ENCODE measurements around the gene CEP112.

Gene CEP112

GRCh38 chr17:65959630-65960029 is 232.3 kb downstream of the CEP112 start:
- Histone ChIP-seq H3K4ac (ENCODE audit: low read depth, low read length) (no peak overlapping the region), H2AK5ac (ENCODE audit: low read length) (no peak overlapping the region), H4K91ac (ENCODE audit: low read depth, low read length) (no peak overlapping the region), H3K4me3 (ENCODE audit: low read depth, low read length) (no peak overlapping the region), H4K12ac (ENCODE audit: low read depth, low read length) (no peak overlapping the region), H3K23ac (ENCODE audit: low read length) (no peak overlapping the region), H3K4me2 (ENCODE audit: low read length) (no peak overlapping the region), H3K36me3 (ENCODE audit: control insufficient read depth in 1 of 2, insufficient read depth in 2 of 2, low read length in 2 of 2) (no peaks in the 10 kb centered on the region), H3K14ac (ENCODE audit: low read length) (no peak overlapping the region), H3K4me1 (ENCODE audit: control insufficient read depth in 1 of 2, insufficient read depth in 2 of 2, low read length in 2 of 2) (no peaks in the 10 kb centered on the region), H3K27ac (ENCODE audit: low read depth, low read length) (no peak overlapping the region), H3K9me3 (ENCODE audit: insufficient read depth, low read depth, low read length) (peaks cover 7% of the 10 kb centered on the region), H2AFZ (ENCODE audit: insufficient read depth, low read length, poor library complexity) (no peak overlapping the region), H4K8ac (ENCODE audit: low read depth, low read length) (no peak overlapping the region), H3K18ac (ENCODE audit: low read length) (no peak overlapping the region), H3K79me1 (ENCODE audit: low read length) (no peaks in the 10 kb centered on the region), H3K79me2 (ENCODE audit: control insufficient read depth, insufficient read depth, low read length, poor library complexity) (no peaks in the 10 kb centered on the region), H2BK120ac (ENCODE audit: insufficient read depth, low read length, poor library complexity) (no peak overlapping the region), H2BK12ac (ENCODE audit: low read length) (no peak overlapping the region), H2BK5ac (ENCODE audit: low read depth, low read length, poor library complexity) (no peak overlapping the region), H3K27me3 (ENCODE audit: insufficient read depth, low read length) (no peaks in the 10 kb centered on the region), H3K9ac (ENCODE audit: low read length) (no peak overlapping the region)
- no peak for DNase-seq
- WGBS (ENCODE audit: extremely low coverage, insufficient coverage, insufficient read length): no CpG with 5 or more reads among the region's 3 CpGs

- Histone ChIP-seq H3K14ac (ENCODE audit: low read length) (no peak overlapping the region), H3K36me3 (ENCODE audit: control insufficient read depth in 1 of 2, insufficient read depth in 2 of 2, low read length in 2 of 2) (no peaks in the 10 kb centered on the region), H3K18ac (ENCODE audit: low read length) (no peak overlapping the region), H3K4me3 (ENCODE audit: low read depth, low read length) (no peak overlapping the region), H3K79me2 (ENCODE audit: control insufficient read depth, insufficient read depth, low read length, poor library complexity) (no peaks in the 10 kb centered on the region), H2AFZ (ENCODE audit: insufficient read depth, low read length, poor library complexity) (no peak overlapping the region), H3K27ac (ENCODE audit: low read depth, low read length) (no peak overlapping the region), H3K9ac (ENCODE audit: low read length) (no peak overlapping the region), H2BK5ac (ENCODE audit: low read depth, low read length, poor library complexity) (no peak overlapping the region), H4K8ac (ENCODE audit: low read depth, low read length) (no peak overlapping the region), H3K79me1 (ENCODE audit: low read length) (no peaks in the 10 kb centered on the region), H3K23ac (ENCODE audit: low read length) (no peak overlapping the region), H2BK12ac (ENCODE audit: low read length) (no peak overlapping the region), H3K4me1 (ENCODE audit: control insufficient read depth in 1 of 2, insufficient read depth in 2 of 2, low read length in 2 of 2) (peaks cover 3% of the 10 kb centered on the region in 2 experiments), H4K12ac (ENCODE audit: low read depth, low read length) (no peak overlapping the region), H3K27me3 (ENCODE audit: insufficient read depth, low read length) (no peaks in the 10 kb centered on the region), H2BK120ac (ENCODE audit: insufficient read depth, low read length, poor library complexity) (no peak overlapping the region), H3K9me3 (ENCODE audit: insufficient read depth, low read depth, low read length) (peaks cover 7% of the 10 kb centered on the region), H2AK5ac (ENCODE audit: low read length) (no peak overlapping the region), H3K4me2 (ENCODE audit: low read length) (no peak overlapping the region), H3K4ac (ENCODE audit: low read depth, low read length) (no peak overlapping the region), H4K91ac (ENCODE audit: low read depth, low read length) (no peak overlapping the region)
- DNase-seq: peak in 1 of 2 donors; percentile 36
- no CpG with 5 or more reads among the region's 1 CpG for WGBS (ENCODE audit: extremely low coverage, insufficient coverage, insufficient read length)
These were observed 235.1 kb downstream of the CEP112 start for GRCh38 chr17:65956814-65957213.

- H2BK5ac ChIP-seq (ENCODE audit: low read depth, low read length, poor library complexity): no peak overlapping the region
- H2BK12ac ChIP-seq (ENCODE audit: low read length): no peak overlapping the region
- no peak overlapping the region for H3K4ac ChIP-seq (ENCODE audit: low read depth, low read length)
These were observed 237.8 kb downstream of the CEP112 start for GRCh38 chr17:65954148-65954449.

GRCh38 chr17:65953316-65954147 is 238.4 kb downstream of the CEP112 start:
- Histone ChIP-seq H3K4me2 (ENCODE audit: low read length) (no peak overlapping the region), H3K9ac (ENCODE audit: low read length) (no peak overlapping the region), H3K79me2 (ENCODE audit: control insufficient read depth, insufficient read depth, low read length, poor library complexity) (no peaks in the 10 kb centered on the region), H3K23ac (ENCODE audit: low read length) (no peak overlapping the region), H4K8ac (ENCODE audit: low read depth, low read length) (no peak overlapping the region), H3K9me3 (ENCODE audit: insufficient read depth, low read depth, low read length) (peaks cover 3% of the 10 kb centered on the region), H4K12ac (ENCODE audit: low read depth, low read length) (no peak overlapping the region), H3K79me1 (ENCODE audit: low read length) (no peaks in the 10 kb centered on the region), H3K27ac (ENCODE audit: low read depth, low read length) (no peak overlapping the region), H3K18ac (ENCODE audit: low read length) (no peak overlapping the region), H3K4ac (ENCODE audit: low read depth, low read length) (no peak overlapping the region), H3K27me3 (ENCODE audit: insufficient read depth, low read length) (no peaks in the 10 kb centered on the region), H2AK5ac (ENCODE audit: low read length) (no peak overlapping the region), H3K4me1 (ENCODE audit: control insufficient read depth in 1 of 2, insufficient read depth in 2 of 2, low read length in 2 of 2) (peaks cover 3% of the 10 kb centered on the region in 2 experiments), H3K14ac (ENCODE audit: low read length) (no peak overlapping the region), H3K4me3 (ENCODE audit: low read depth, low read length) (no peak overlapping the region), H2BK120ac (ENCODE audit: insufficient read depth, low read length, poor library complexity) (no peak overlapping the region), H2AFZ (ENCODE audit: insufficient read depth, low read length, poor library complexity) (no peak overlapping the region), H4K91ac (ENCODE audit: low read depth, low read length) (no peak overlapping the region), H2BK12ac (ENCODE audit: low read length) (no peak overlapping the region), H3K36me3 (ENCODE audit: control insufficient read depth in 1 of 2, insufficient read depth in 2 of 2, low read length in 2 of 2) (no peaks in the 10 kb centered on the region), H2BK5ac (ENCODE audit: low read depth, low read length, poor library complexity) (no peak overlapping the region)
- peak in 1 of 2 donors; percentile 61 for DNase-seq
- no CpG with 5 or more reads among the region's 11 CpGs for WGBS (ENCODE audit: extremely low coverage, insufficient coverage, insufficient read length)

More at GRCh38 chr17:65954148-65954449, 237.8 kb downstream of the CEP112 start:
- Histone ChIP-seq H3K79me2 (ENCODE audit: control insufficient read depth, insufficient read depth, low read length, poor library complexity) (no peaks in the 10 kb centered on the region), H3K14ac (ENCODE audit: low read length) (no peak overlapping the region), H3K4me2 (ENCODE audit: low read length) (no peak overlapping the region), H3K9ac (ENCODE audit: low read length) (no peak overlapping the region), H3K23ac (ENCODE audit: low read length) (no peak overlapping the region), H3K4me3 (ENCODE audit: low read depth, low read length) (no peak overlapping the region), H3K27ac (ENCODE audit: low read depth, low read length) (no peak overlapping the region), H3K9me3 (ENCODE audit: insufficient read depth, low read depth, low read length) (peaks cover 7% of the 10 kb centered on the region), H4K91ac (ENCODE audit: low read depth, low read length) (no peak overlapping the region), H3K36me3 (ENCODE audit: control insufficient read depth in 1 of 2, insufficient read depth in 2 of 2, low read length in 2 of 2) (no peaks in the 10 kb centered on the region), H3K4me1 (ENCODE audit: control insufficient read depth in 1 of 2, insufficient read depth in 2 of 2, low read length in 2 of 2) (peaks cover 3% of the 10 kb centered on the region in 2 experiments), H2BK120ac (ENCODE audit: insufficient read depth, low read length, poor library complexity) (no peak overlapping the region), H3K18ac (ENCODE audit: low read length) (no peak overlapping the region), H4K8ac (ENCODE audit: low read depth, low read length) (no peak overlapping the region), H3K27me3 (ENCODE audit: insufficient read depth, low read length) (no peaks in the 10 kb centered on the region), H4K12ac (ENCODE audit: low read depth, low read length) (no peak overlapping the region), H2AFZ (ENCODE audit: insufficient read depth, low read length, poor library complexity) (no peak overlapping the region), H3K79me1 (ENCODE audit: low read length) (no peaks in the 10 kb centered on the region), H2AK5ac (ENCODE audit: low read length) (no peak overlapping the region)
- no CpG with 5 or more reads among the region's 2 CpGs for WGBS (ENCODE audit: extremely low coverage, insufficient coverage, insufficient read length)
- DNase-seq: no peak
